NB4 (cell line): ENCODE data around the gene EFTUD2.

Experiments used
- DNase-seq: peaks from one replicate; pipeline ENCODE4 v3.0.0; 2010; ENCODE audit warnings: low read depth
- H3K4me3 ChIP-seq: one replicate; pipeline ENCODE4 v1.5.1; 2011; ENCODE audit warnings: mild to moderate bottlenecking, low read depth, low read length, moderate library complexity
- CTCF ChIP-seq: IDR thresholded peaks from one replicate; pipeline ENCODE4 v1.5.1; 2012; ENCODE audit warnings: low read depth, low read length
- MAX ChIP-seq: IDR thresholded peaks from 2 replicates; pipeline ENCODE4 v1.6.1; 2011; ENCODE audit warnings: low read depth, low read length
- MYC ChIP-seq: IDR thresholded peaks from 2 replicates; pipeline ENCODE4 v1.6.1; 2011; ENCODE audit warnings: low read depth, low read length
- POLR2A ChIP-seq: IDR thresholded peaks from 2 replicates; pipeline ENCODE4 v1.6.1; 2011; ENCODE audit warnings: mild to moderate bottlenecking; ENCODE audit not compliant: insufficient read length; ENCODE audit errors: extremely low read depth

The EFTUD2 gene

GRCh38 chr17:44932787-44933097, 33.5 kb upstream of the EFTUD2 start:
- no peak for DNase-seq
- TF ChIP-seq CTCF = no peak
- no peak for TF ChIP-seq MYC
- TF ChIP-seq POLR2A = no peak
- no peak for TF ChIP-seq MAX
- H3K4me3 ChIP-seq = no peak overlapping the region

GRCh38 chr17:44932096-44932786, 33.0 kb upstream of the EFTUD2 start:
- DNase-seq = no peak
- no peak overlapping the region for H3K4me3 ChIP-seq
- TF ChIP-seq POLR2A (no peak), CTCF (no peak), MYC (no peak), MAX (no peak)

GRCh38 chr17:44931376-44931775, 32.1 kb upstream of the EFTUD2 start:
- TF ChIP-seq MAX (no peak), CTCF (no peak)
- no peak overlapping the region for H3K4me3 ChIP-seq
- DNase-seq = no peak

GRCh38 chr17:44930667-44931066, 31.4 kb upstream of the EFTUD2 start:
- H3K4me3 ChIP-seq = no peak overlapping the region
- no peak for DNase-seq
- TF ChIP-seq POLR2A (no peak), CTCF (no peak), MAX (no peak), MYC (no peak)

- no peak overlapping the region for H3K4me3 ChIP-seq
- TF ChIP-seq MAX = no peak
- TF ChIP-seq MYC = no peak
- TF ChIP-seq CTCF = no peak
- no peak for TF ChIP-seq POLR2A
- DNase-seq = no peak
These were observed 29.9 kb upstream of the EFTUD2 start for GRCh38 chr17:44928950-44929720.
